IMR-90 (cell line): ENCODE measurements around the gene SNTG2.

ENCODE experiments used
- BHLHE40 ChIP-seq: fragments of 150-350 bp; IDR thresholded peaks from 2 replicates; pipeline ENCODE4 v1.6.1; 2016; ENCODE audit warnings: mild to moderate bottlenecking, low read depth, low read length
- CEBPB ChIP-seq: IDR thresholded peaks from 2 replicates; pipeline ENCODE4 v1.6.1; 2012; ENCODE audit warnings: low read depth, low read length, improper control_type of control experiment
- CTCF ChIP-seq: conservative IDR thresholded peaks from 2 replicates; pipeline ENCODE4 v1.5.1; 2012; ENCODE audit warnings: mild to moderate bottlenecking, low read depth, low read length, improper control_type of control experiment
- FOS ChIP-seq: fragments of 150-350 bp; IDR thresholded peaks from 2 replicates; pipeline ENCODE4 v1.6.1; 2016; ENCODE audit warnings: low read depth, low read length
- MAFK ChIP-seq: IDR thresholded peaks from 2 replicates; pipeline ENCODE4 v1.6.1; 2012; ENCODE audit warnings: low read depth, low read length, improper control_type of control experiment
- MAZ ChIP-seq: IDR thresholded peaks from 2 replicates; pipeline ENCODE4 v1.6.1; 2012; ENCODE audit warnings: low read depth, mild to moderate bottlenecking, low read length, improper control_type of control experiment, moderate library complexity, borderline replicate concordance
- MXI1 ChIP-seq: IDR thresholded peaks from 2 replicates; pipeline ENCODE4 v1.6.1; 2012; ENCODE audit warnings: low read depth, mild to moderate bottlenecking, low read length, moderate library complexity, borderline replicate concordance
- POLR2A ChIP-seq: IDR thresholded peaks from 2 replicates; pipeline ENCODE4 v1.6.1; 2012; ENCODE audit warnings: mild to moderate bottlenecking, low read depth, low read length
- RAD21 ChIP-seq: IDR thresholded peaks from 2 replicates; pipeline ENCODE4 v1.6.1; 2012; ENCODE audit warnings: low read length, improper control_type of control experiment
- SMC3 ChIP-seq: fragments of 150-350 bp; IDR thresholded peaks from 2 replicates; pipeline ENCODE4 v1.6.1; 2016; ENCODE audit warnings: low read depth, mild to moderate bottlenecking, antibody characterized with exemption, low read length, moderate library complexity
- USF2 ChIP-seq: fragments of 150-350 bp; IDR thresholded peaks from 2 replicates; pipeline ENCODE4 v1.6.1; 2017; ENCODE audit warnings: mild to moderate bottlenecking, antibody characterized with exemption, low read length, low read depth

DNA sequence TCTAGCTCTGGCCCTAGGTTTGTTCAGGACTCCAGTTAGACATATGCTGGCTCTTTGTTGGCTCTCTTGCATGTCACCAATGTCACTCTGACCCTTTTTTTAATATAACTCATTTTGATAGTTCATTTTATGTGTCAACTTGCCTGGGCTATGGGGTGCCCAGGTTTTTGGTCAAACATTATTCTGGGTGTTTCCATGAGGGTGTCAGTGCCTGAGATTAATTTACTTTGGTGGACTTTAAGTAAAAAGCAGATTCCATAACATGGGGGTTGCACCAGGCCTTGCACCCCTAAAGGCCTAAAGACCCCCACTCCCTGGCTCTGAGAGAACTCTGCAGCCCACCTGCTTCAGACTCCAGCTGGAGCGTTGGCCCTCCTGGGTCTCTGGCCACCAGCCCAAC is 48.1 kb upstream of the SNTG2 start:
- TF ChIP-seq CTCF (no peak), SMC3 (no peak), POLR2A (no peak), FOS (no peak), CEBPB (no peak), MAZ (no peak), BHLHE40 (no peak), MXI1 (no peak), RAD21 (no peak), USF2 (no peak), MAFK (no peak)
